GM18519 (cell line): Measurements from ENCODE around the gene ITPRID2.

Source experiments
- ATAC-seq: cut with Tn5 transposase; IDR thresholded peaks from one replicate; pipeline ENCODE4 v1.9.1; 2021; ENCODE audit warnings: mild to moderate bottlenecking, moderate library complexity; ENCODE audit not compliant: unreplicated experiment, low FRiP score

The ITPRID2 gene

GRCh38 chr2:181879295-181879694 lies 12.2 kb upstream of the ITPRID2 start:
- no peak for ATAC-seq

- ATAC-seq = no peak
These were observed 9.1 kb upstream of the ITPRID2 start for GRCh38 chr2:181882246-181883020.

- ATAC-seq = no peak
These were observed 6.9 kb upstream of the ITPRID2 start for GRCh38 chr2:181884601-181885000.

- no peak for ATAC-seq
These were observed 6.4 kb upstream of the ITPRID2 start for GRCh38 chr2:181885096-181885495.

- no peak for ATAC-seq
These were observed 5.3 kb upstream of the ITPRID2 start for GRCh38 chr2:181886192-181886591.

- no peak for ATAC-seq
These were observed 4.5 kb upstream of the ITPRID2 start for GRCh38 chr2:181887045-181887444.

- ATAC-seq = no peak
These were observed 1.8 kb upstream of the ITPRID2 start for GRCh38 chr2:181889776-181890175.

- ATAC-seq = no peak
These were observed 1.3 kb upstream of the ITPRID2 start for GRCh38 chr2:181890271-181890670.

- peak; percentile 34 for ATAC-seq
These were observed 652 bp downstream of the ITPRID2 start for GRCh38 chr2:181891966-181892798.

GRCh38 chr2:181892799-181893435 lies 1.4 kb downstream of the ITPRID2 start:
- ATAC-seq = no peak

- no peak for ATAC-seq
These were observed 2.9 kb downstream of the ITPRID2 start for GRCh38 chr2:181894381-181894780.

- ATAC-seq = no peak
These were observed 4.3 kb downstream of the ITPRID2 start for GRCh38 chr2:181895818-181896217.

GRCh38 chr2:181896286-181896685 lies 4.8 kb downstream of the ITPRID2 start:
- ATAC-seq = no peak

- ATAC-seq = no peak
These were observed 8.6 kb downstream of the ITPRID2 start for GRCh38 chr2:181900007-181900651.

GRCh38 chr2:181902625-181903024 lies 11.1 kb downstream of the ITPRID2 start:
- no peak for ATAC-seq

- no peak for ATAC-seq
These were observed 12.6 kb downstream of the ITPRID2 start for GRCh38 chr2:181904022-181904632.

- peak; percentile 30 for ATAC-seq
These were observed 15.5 kb downstream of the ITPRID2 start for GRCh38 chr2:181907057-181907456.

- ATAC-seq = no peak
These were observed 16.1 kb downstream of the ITPRID2 start for GRCh38 chr2:181907635-181908034.

GRCh38 chr2:181910028-181910831 lies 18.7 kb downstream of the ITPRID2 start:
- peak; percentile 44 for ATAC-seq
